Activated naive CD8-positive, alpha-beta T cell treated with anti-CD3 and anti-CD28 coated beads, Interleukin-2, amount 10 ng/mL, durations not matched to agents 7 days and 5 days (primary cell): ENCODE results near the gene TNS1. TPM values are rescaled to one million over a fixed set of nuclear protein-coding genes. Genes with fewer than 3 reads are reported as not detected.
A peak's percentile ranks its signal among the peaks of the same experiment; 100 is the strongest.

Source experiments
- ATAC-seq: fragments of 150-1000 bp; cut with Tn5 transposase; one replicate; pipeline ENCODE4 v1.10.0; 2021; ENCODE audit warnings: low read depth, moderate library complexity
- POLR2A ChIA-PET: fragments of 350-600 bp; sonication (Branson Sonifier 250); formaldehyde crosslinking; loops from one replicate; lab custom pipeline; 2021; ENCODE audit warnings: antibody characterized with exemption; lab: Charles Lee
- DNase-seq: peaks from one replicate; pipeline ENCODE4 v3.0.0; 2021
- H3K27ac Mint-ChIP-seq: one replicate; pipeline ENCODE4 v1.8.0; 2022; ENCODE audit warnings: mild to moderate bottlenecking, mixed read lengths
- H3K27me3 Mint-ChIP-seq: one replicate; pipeline ENCODE4 v1.8.0; 2022; ENCODE audit warnings: mild to moderate bottlenecking, moderate library complexity, mixed read lengths
- H3K36me3 Mint-ChIP-seq: one replicate; pipeline ENCODE4 v1.8.0; 2021; ENCODE audit warnings: mild to moderate bottlenecking, mixed read lengths
- H3K4me1 Mint-ChIP-seq: one replicate; pipeline ENCODE4 v1.8.0; 2021; ENCODE audit warnings: mixed read lengths
- H3K4me3 Mint-ChIP-seq: one replicate; pipeline ENCODE4 v1.8.0; 2022; ENCODE audit warnings: mild to moderate bottlenecking, moderate library complexity, mixed read lengths
- H3K9me3 Mint-ChIP-seq: one replicate; pipeline ENCODE4 v1.8.0; 2021; ENCODE audit warnings: mixed read lengths
- total RNA-seq, 2 experiments: library from RNA; stranded (reverse); gene quantifications; one replicate each; pipeline ENCODE4 v1.2.3, GENCODE V29; 2021

Gene TNS1
- total RNA-seq, 2 experiments from 2014 or later, result 15.1 to 21.2 TPM

GRCh38 chr2:217915706-217916105 is 87.1 kb downstream of the TNS1 start:
- no peak overlapping the region for H3K4me3 Mint-ChIP-seq
- H3K9me3 Mint-ChIP-seq, result no peaks in the 10 kb centered on the region
- no peaks in the 10 kb centered on the region for H3K36me3 Mint-ChIP-seq
- H3K27me3 Mint-ChIP-seq, result peaks cover 11% of the 10 kb centered on the region
- POLR2A ChIA-PET, result no interaction called here
- no peak overlapping the region for H3K27ac Mint-ChIP-seq
- ATAC-seq, result no peak
- no peak for DNase-seq
- peaks cover 5% of the 10 kb centered on the region for H3K4me1 Mint-ChIP-seq

- H3K4me1 Mint-ChIP-seq, result peaks cover 5% of the 10 kb centered on the region
- H3K9me3 Mint-ChIP-seq, result no peaks in the 10 kb centered on the region
- no peak overlapping the region for H3K27ac Mint-ChIP-seq
- DNase-seq, result no peak
- no peaks in the 10 kb centered on the region for H3K36me3 Mint-ChIP-seq
- ATAC-seq, result no peak
- peaks cover 11% of the 10 kb centered on the region for H3K27me3 Mint-ChIP-seq
- H3K4me3 Mint-ChIP-seq, result no peak overlapping the region
- POLR2A ChIA-PET, result no interaction called here
Measured at GRCh38 chr2:217914878-217915277, 87.9 kb downstream of the TNS1 start.

DNA sequence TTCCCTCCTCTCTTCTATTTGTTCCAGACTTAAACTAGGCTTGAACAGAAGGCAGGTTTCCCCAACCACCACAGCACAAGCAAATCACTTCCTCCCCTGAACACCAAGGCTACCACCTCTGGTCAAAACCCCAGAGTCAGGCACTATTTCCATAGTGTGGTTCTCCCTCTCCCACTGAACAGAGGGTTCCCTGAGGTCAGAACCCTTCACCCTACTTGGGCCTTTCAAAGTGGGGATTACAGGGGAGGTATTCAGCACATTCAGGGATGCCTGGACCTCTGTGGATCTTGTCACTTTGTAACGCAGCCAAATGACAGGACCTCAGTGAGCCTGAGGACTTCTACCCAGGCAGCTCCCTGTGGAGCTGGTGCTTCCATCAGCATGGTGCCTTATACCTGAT is 88.7 kb downstream of the TNS1 start:
- POLR2A ChIA-PET, result no interaction called here
- no peaks in the 10 kb centered on the region for H3K36me3 Mint-ChIP-seq
- no peaks in the 10 kb centered on the region for H3K9me3 Mint-ChIP-seq
- DNase-seq (no peak), ATAC-seq (no peak)
- peaks cover 5% of the 10 kb centered on the region for H3K4me1 Mint-ChIP-seq
- H3K27me3 Mint-ChIP-seq, result peaks cover 11% of the 10 kb centered on the region
- no peak overlapping the region for H3K27ac Mint-ChIP-seq
- H3K4me3 Mint-ChIP-seq, result no peak overlapping the region

GRCh38 chr2:217913436-217913835 is 89.4 kb downstream of the TNS1 start:
- POLR2A ChIA-PET, result no interaction called here
- no peaks in the 10 kb centered on the region for H3K9me3 Mint-ChIP-seq
- peak overlapping the region; percentile 44 for H3K27ac Mint-ChIP-seq
- peaks cover 11% of the 10 kb centered on the region for H3K27me3 Mint-ChIP-seq
- no peak overlapping the region for H3K4me3 Mint-ChIP-seq
- ATAC-seq (no peak), DNase-seq (no peak)
- H3K36me3 Mint-ChIP-seq, result no peaks in the 10 kb centered on the region
- H3K4me1 Mint-ChIP-seq, result peaks cover 5% of the 10 kb centered on the region

- Mint-ChIP-seq H3K4me1 (peaks cover 5% of the 10 kb centered on the region), H3K4me3 (no peak overlapping the region), H3K27ac (no peak overlapping the region), H3K9me3 (no peaks in the 10 kb centered on the region), H3K36me3 (no peaks in the 10 kb centered on the region), H3K27me3 (peaks cover 11% of the 10 kb centered on the region)
- no peak for ATAC-seq
- DNase-seq, result no peak
- POLR2A ChIA-PET, result no interaction called here
Measured at GRCh38 chr2:217912098-217913024, 90.4 kb downstream of the TNS1 start.

GRCh38 chr2:217911283-217912097 is 91.3 kb downstream of the TNS1 start:
- ATAC-seq, result no peak
- H3K27me3 Mint-ChIP-seq, result peaks cover 14% of the 10 kb centered on the region
- DNase-seq, result no peak
- no peaks in the 10 kb centered on the region for H3K36me3 Mint-ChIP-seq
- no peak overlapping the region for H3K27ac Mint-ChIP-seq
- no peaks in the 10 kb centered on the region for H3K9me3 Mint-ChIP-seq
- POLR2A ChIA-PET, result no interaction called here
- no peak overlapping the region for H3K4me3 Mint-ChIP-seq
- H3K4me1 Mint-ChIP-seq, result peaks cover 8% of the 10 kb centered on the region

GRCh38 chr2:217910875-217911212 is 92.0 kb downstream of the TNS1 start:
- H3K27ac Mint-ChIP-seq, result no peak overlapping the region
- no peaks in the 10 kb centered on the region for H3K36me3 Mint-ChIP-seq
- ATAC-seq (no peak), DNase-seq (no peak)
- peaks cover 13% of the 10 kb centered on the region for H3K4me1 Mint-ChIP-seq
- no peak overlapping the region for H3K4me3 Mint-ChIP-seq
- H3K27me3 Mint-ChIP-seq, result peaks cover 20% of the 10 kb centered on the region
- POLR2A ChIA-PET, result no interaction called here
- no peaks in the 10 kb centered on the region for H3K9me3 Mint-ChIP-seq

- H3K27ac Mint-ChIP-seq, result no peak overlapping the region
Measured at GRCh38 chr2:217909156-217909820, 93.5 kb downstream of the TNS1 start.

DNA sequence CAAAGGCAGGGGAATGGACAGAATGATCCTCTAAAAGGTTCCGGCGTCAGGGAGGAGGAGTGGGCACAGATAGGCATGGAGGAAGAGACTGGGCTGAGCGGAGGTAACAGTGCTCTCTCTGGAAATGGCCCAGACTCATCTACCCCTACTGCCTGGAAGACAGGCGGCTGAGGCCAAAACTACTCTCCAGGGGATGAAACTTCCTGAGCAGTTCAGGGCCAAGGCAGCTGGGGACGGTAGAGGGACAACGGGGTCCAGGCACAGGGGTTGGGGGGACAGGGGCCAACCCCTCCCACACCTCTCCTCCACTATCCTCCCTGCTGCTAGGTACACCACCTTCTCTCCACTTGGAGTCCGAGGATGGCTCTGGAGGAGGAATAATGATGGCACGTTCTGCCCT is 94.3 kb downstream of the TNS1 start:
- DNase-seq, result no peak
- H3K27ac Mint-ChIP-seq, result no peak overlapping the region
- POLR2A ChIA-PET, result no interaction called here
- no peak for ATAC-seq
- peaks cover 31% of the 10 kb centered on the region for H3K27me3 Mint-ChIP-seq
- H3K4me1 Mint-ChIP-seq, result peaks cover 17% of the 10 kb centered on the region
- H3K4me3 Mint-ChIP-seq, result no peak overlapping the region
- no peaks in the 10 kb centered on the region for H3K9me3 Mint-ChIP-seq
- peaks cover 2% of the 10 kb centered on the region for H3K36me3 Mint-ChIP-seq

More at GRCh38 chr2:217909156-217909820, 93.5 kb downstream of the TNS1 start:
- Mint-ChIP-seq H3K36me3 (peaks cover 2% of the 10 kb centered on the region), H3K4me1 (peaks cover 18% of the 10 kb centered on the region), H3K9me3 (no peaks in the 10 kb centered on the region), H3K4me3 (no peak overlapping the region), H3K27me3 (peaks cover 32% of the 10 kb centered on the region)
- POLR2A ChIA-PET, result no interaction called here
- ATAC-seq, result no peak
- no peak for DNase-seq

GRCh38 chr2:217907266-217907665 is 95.5 kb downstream of the TNS1 start:
- Mint-ChIP-seq H3K4me3 (no peak overlapping the region), H3K27me3 (peaks cover 30% of the 10 kb centered on the region), H3K36me3 (peaks cover 2% of the 10 kb centered on the region), H3K9me3 (no peaks in the 10 kb centered on the region), H3K4me1 (peaks cover 24% of the 10 kb centered on the region), H3K27ac (no peak overlapping the region)
- POLR2A ChIA-PET, result no interaction called here
- no peak for ATAC-seq
- DNase-seq, result no peak

DNA sequence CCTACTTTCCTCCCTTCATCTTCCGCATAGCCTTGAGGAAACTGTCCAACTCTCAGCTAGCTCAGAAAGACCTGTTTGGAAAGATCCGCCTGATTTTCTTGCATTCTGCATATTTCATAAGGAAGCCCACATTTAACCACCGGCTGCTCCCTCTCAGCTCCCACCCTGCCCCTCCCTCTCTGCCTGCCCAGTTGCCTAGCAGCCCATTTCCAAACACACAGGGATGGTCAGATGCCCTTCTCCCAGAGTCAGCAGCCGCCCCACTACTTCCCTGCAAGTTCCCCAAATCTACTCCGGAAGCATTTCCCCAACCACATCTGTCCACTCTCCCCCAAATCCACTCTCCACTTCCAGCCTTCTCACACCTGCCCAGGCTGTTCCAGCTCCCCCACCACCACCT is 96.0 kb downstream of the TNS1 start:
- H3K27me3 Mint-ChIP-seq, result peaks cover 30% of the 10 kb centered on the region
- H3K36me3 Mint-ChIP-seq, result peaks cover 2% of the 10 kb centered on the region
- DNase-seq, result no peak
- H3K4me1 Mint-ChIP-seq, result peaks cover 28% of the 10 kb centered on the region
- POLR2A ChIA-PET, result no interaction called here
- no peaks in the 10 kb centered on the region for H3K9me3 Mint-ChIP-seq
- no peak for ATAC-seq
- H3K27ac Mint-ChIP-seq, result no peak overlapping the region
- H3K4me3 Mint-ChIP-seq, result no peak overlapping the region

DNA sequence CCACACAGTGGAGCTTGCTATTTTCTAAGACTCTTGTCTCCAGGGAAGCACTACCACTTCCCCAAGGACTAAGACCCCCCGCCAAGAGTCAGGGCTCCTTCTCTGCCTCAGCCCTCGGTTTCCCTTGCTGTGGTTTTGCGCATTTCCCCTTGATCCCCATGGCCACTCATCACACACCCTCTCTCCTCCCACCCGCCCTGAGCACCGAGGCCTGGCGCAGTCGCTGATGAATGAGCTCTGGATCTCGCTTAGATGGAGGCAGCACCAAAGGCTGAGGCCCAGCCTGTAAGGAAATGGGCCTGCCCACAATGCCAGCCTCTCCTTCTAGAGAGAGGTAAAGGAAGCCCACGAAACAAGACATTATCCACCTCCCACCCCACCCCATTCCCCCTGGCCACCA is 96.9 kb downstream of the TNS1 start:
- Mint-ChIP-seq H3K27me3 (peaks cover 30% of the 10 kb centered on the region), H3K27ac (peak overlapping the region; percentile 36), H3K36me3 (peaks cover 2% of the 10 kb centered on the region), H3K9me3 (no peaks in the 10 kb centered on the region), H3K4me1 (peaks cover 28% of the 10 kb centered on the region), H3K4me3 (peak overlapping the region; percentile 49)
- POLR2A ChIA-PET, result no interaction called here
- ATAC-seq, result peak; percentile 20
- DNase-seq, result no peak

- Mint-ChIP-seq H3K27me3 (peaks cover 30% of the 10 kb centered on the region), H3K4me3 (peak overlapping the region; percentile 9), H3K36me3 (peaks cover 2% of the 10 kb centered on the region), H3K4me1 (peaks cover 28% of the 10 kb centered on the region), H3K9me3 (no peaks in the 10 kb centered on the region), H3K27ac (no peak overlapping the region)
- POLR2A ChIA-PET, result no interaction called here
- DNase-seq (no peak), ATAC-seq (peak; percentile 19)
Measured at GRCh38 chr2:217905395-217905794, 97.4 kb downstream of the TNS1 start.
